ENCODE data around the gene PSMA3.

GRCh38 chr14:58296726-58297125, 52.1 kb downstream of the PSMA3 start:
- TF ChIP-seq CTCF (conservative IDR thresholded peaks at IDR 0.05) (no peak), EZH2 (IDR thresholded peaks at IDR 0.05; ENCODE audit: low read depth) (no peak)

All from PC-9 (cell line).